ENCODE results near the gene NUMA1. TPM values are rescaled to one million over a fixed set of nuclear protein-coding genes. Genes with fewer than 3 reads are reported as not detected.

The NUMA1 gene
- total RNA-seq, 4 donors from 2014 or later = 345 to 650 (median 380) TPM

- TF ChIP-seq CTCF (IDR thresholded peaks at IDR 0.05) = no peak
- TF ChIP-seq POLR2A (IDR thresholded peaks at IDR 0.05) = no peak
- TF ChIP-seq EP300 (IDR thresholded peaks at IDR 0.05) = no peak
- H3K4me1 ChIP-seq = peaks cover 0 to 31% (median 12%) of the 10 kb centered on the region in 4 donors
- H3K27me3 ChIP-seq = no peaks in the 10 kb centered on the region
- peak overlapping the region in 2 of 4 donors; percentile 1 to 8 for H3K4me3 ChIP-seq
- peak overlapping the region; percentile 32 to 77 (median 52) for H3K27ac ChIP-seq
- 5% methylated on average over 2 of the region's 2 CpGs; no CpG with 5 or more reads in 1 of the 2 donors for WGBS, 2 donors
- DNase-seq (ENCODE audit: low spot score in 2 of 2) = no peak
- H3K36me3 ChIP-seq = peaks cover 0 to 58% (median 13%) of the 10 kb centered on the region in 3 donors
- H3K9me3 ChIP-seq = no peaks in the 10 kb centered on the region
Measured at GRCh38 chr11:71999362-71999761, 81.0 kb downstream of the NUMA1 start.

- peaks cover 0 to 31% (median 12%) of the 10 kb centered on the region in 4 donors for H3K4me1 ChIP-seq
- H3K36me3 ChIP-seq = peaks cover 0 to 52% (median 7%) of the 10 kb centered on the region in 3 donors
- H3K27ac ChIP-seq = peak within 1 kb of the TSS; percentile 32 to 77 (median 52)
- H3K27me3 ChIP-seq = no peaks in the 10 kb centered on the region
- H3K4me3 ChIP-seq = peak within 1 kb of the TSS in 2 of 4 donors; percentile 8 to 26
- no peaks in the 10 kb centered on the region for H3K9me3 ChIP-seq
- no peak for DNase-seq (ENCODE audit: low spot score in 2 of 2)
- TF ChIP-seq POLR2A (IDR thresholded peaks at IDR 0.05) (no peak), EP300 (IDR thresholded peaks at IDR 0.05) (no peak), CTCF (IDR thresholded peaks at IDR 0.05) (no peak)
- WGBS, 2 donors = 80 to 87% methylated on average over 11 of the region's 11 CpGs
Measured at GRCh38 chr11:71998649-71999310, 81.6 kb downstream of the NUMA1 start, which contains the start of gene IL18BP. Gene IL18BP (plus strand): TSS chr11:71998909. CDS start chr11:71999985, 1,076 bp downstream.

- Histone ChIP-seq H3K4me3 (no peak overlapping the region), H3K27ac (peak overlapping the region in 1 of 4 donors; percentile 13), H3K27me3 (no peaks in the 10 kb centered on the region), H3K36me3 (peaks cover 0 to 45% (median 0%) of the 10 kb centered on the region in 3 donors), H3K9me3 (no peaks in the 10 kb centered on the region), H3K4me1 (peaks cover 0 to 31% (median 12%) of the 10 kb centered on the region in 4 donors)
- 79 to 100% methylated on average over 2 of the region's 2 CpGs for whole genome bisulfite sequencing, 2 donors
- DNase-seq (ENCODE audit: low spot score in 2 of 2) = no peak
- TF ChIP-seq POLR2A (IDR thresholded peaks at IDR 0.05) = no peak
- no peak for TF ChIP-seq CTCF (IDR thresholded peaks at IDR 0.05)
- no peak for TF ChIP-seq EP300 (IDR thresholded peaks at IDR 0.05)
Measured at GRCh38 chr11:71998061-71998460, 82.3 kb downstream of the NUMA1 start.

- peaks cover 0 to 31% (median 12%) of the 10 kb centered on the region in 4 donors for H3K4me1 ChIP-seq
- no peak for DNase-seq (ENCODE audit: low spot score in 2 of 2)
- H3K27ac ChIP-seq = peak overlapping the region in 1 of 4 donors; percentile 13
- 91% methylated on average over 3 of the region's 3 CpGs for WGBS, 2 donors
- H3K36me3 ChIP-seq = peaks cover 0 to 40% (median 0%) of the 10 kb centered on the region in 3 donors
- no peaks in the 10 kb centered on the region for H3K27me3 ChIP-seq
- H3K9me3 ChIP-seq = no peaks in the 10 kb centered on the region
- TF ChIP-seq EP300 (IDR thresholded peaks at IDR 0.05) (no peak), CTCF (IDR thresholded peaks at IDR 0.05) (no peak), POLR2A (IDR thresholded peaks at IDR 0.05) (no peak)
- H3K4me3 ChIP-seq = no peak overlapping the region
Measured at GRCh38 chr11:71997594-71997993, 82.7 kb downstream of the NUMA1 start.

- H3K9me3 ChIP-seq = no peaks in the 10 kb centered on the region
- H3K27me3 ChIP-seq = no peaks in the 10 kb centered on the region
- H3K4me1 ChIP-seq = peaks cover 0 to 31% (median 12%) of the 10 kb centered on the region in 4 donors
- no peak for TF ChIP-seq CTCF (IDR thresholded peaks at IDR 0.05)
- TF ChIP-seq POLR2A (IDR thresholded peaks at IDR 0.05) = no peak
- no peak for TF ChIP-seq EP300 (IDR thresholded peaks at IDR 0.05)
- H3K27ac ChIP-seq = no peak overlapping the region
- WGBS, 2 donors = 55 to 58% methylated on average over 8 of the region's 8 CpGs
- H3K36me3 ChIP-seq = peaks cover 0 to 34% (median 0%) of the 10 kb centered on the region in 3 donors
- H3K4me3 ChIP-seq = no peak overlapping the region
- no peak for DNase-seq (ENCODE audit: low spot score in 2 of 2)
Measured at GRCh38 chr11:71996946-71997345, 83.4 kb downstream of the NUMA1 start.

Data from tibial nerve (tissue), 4 donors.